BLaER1 treated with 17β-estradiol and CSF1 and Interleukin-3, amounts not matched to agents 10 nM and 100 nM (cell line): Measurements from ENCODE around the gene MYZAP.
"Not testable (repeated sequence)": the region's sequence is repeated elsewhere in the genome, so short reads cannot be mapped to it uniquely, and the experiment has no call there.

Source experiments
- H3K27ac ChIP-seq, 11 experiments: shearing (Covaris generic); formaldehyde crosslinking; 2 replicates each; pipeline ENCODE4 v1.8.1; 2022
- H3K27me3 ChIP-seq, 11 experiments: shearing (Covaris generic); formaldehyde crosslinking; 2 replicates each; pipeline ENCODE4 v1.8.1; 2022
- H3K36me3 ChIP-seq, 11 experiments: shearing (Covaris generic); formaldehyde crosslinking; 2 replicates each; pipeline ENCODE4 v1.8.1; 2022
- H3K4me1 ChIP-seq, 10 experiments: shearing (Covaris generic); formaldehyde crosslinking; 2 replicates each; pipeline ENCODE4 v1.8.1; 2022
- H3K4me2 ChIP-seq, 11 experiments: shearing (Covaris generic); formaldehyde crosslinking; 2 replicates each; pipeline ENCODE4 v1.8.1; 2022
- H3K4me3 ChIP-seq, 10 experiments: shearing (Covaris generic); formaldehyde crosslinking; 2 replicates each; pipeline ENCODE4 v1.8.1; 2022
- H3K9ac ChIP-seq, 11 experiments: shearing (Covaris generic); formaldehyde crosslinking; 2 replicates each; pipeline ENCODE4 v1.8.1; 2022
- H3K9me3 ChIP-seq, 11 experiments: shearing (Covaris generic); formaldehyde crosslinking; replicated peaks in 1 of 11; 2 replicates each; pipeline ENCODE4 v1.8.1; 2022
- H4K20me1 ChIP-seq, 11 experiments: shearing (Covaris generic); formaldehyde crosslinking; 2 replicates each; pipeline ENCODE4 v1.8.1; 2022
- Cebpa-rat ChIP-seq, 11 experiments: shearing (Covaris generic); IDR thresholded peaks; 2 replicates each; pipeline ENCODE4 v1.8.1; 2022

The MYZAP gene

DNA sequence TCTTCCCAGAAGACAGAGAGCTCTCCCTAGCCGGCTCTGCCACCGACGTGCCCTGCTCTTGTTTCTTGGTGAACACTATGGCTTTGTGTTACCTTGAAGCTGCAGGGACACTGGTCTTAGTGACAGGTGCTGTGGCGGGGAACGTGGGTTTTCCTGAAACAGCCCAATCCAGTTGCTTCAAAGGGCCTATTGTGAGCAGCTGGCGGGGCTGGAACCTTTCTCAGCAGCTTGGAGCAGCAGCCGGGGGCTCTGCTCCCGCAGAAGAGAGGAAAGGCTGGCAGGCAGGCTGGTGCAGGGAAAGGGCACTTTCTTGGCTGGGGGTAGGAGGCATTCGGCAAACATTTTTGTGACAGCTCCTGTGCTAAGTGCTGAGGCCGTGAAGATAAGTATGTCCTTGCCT is 12.8 kb downstream of the MYZAP start:
- no peak overlapping the region for H3K9ac ChIP-seq
- H3K4me3 ChIP-seq, result no peak overlapping the region
- H3K9me3 ChIP-seq, result no peaks in the 10 kb centered on the region
- no peak for TF ChIP-seq Cebpa-rat (IDR thresholded peaks at IDR 0.05)
- no peaks in the 10 kb centered on the region for H3K27me3 ChIP-seq
- no peak overlapping the region for H3K27ac ChIP-seq
- no peak overlapping the region for H3K4me2 ChIP-seq
- H3K4me1 ChIP-seq, result peaks cover 0 to 25% (median 9%) of the 10 kb centered on the region in 10 experiments; a peak in 13 of 20 replicates
- no peaks in the 10 kb centered on the region for H4K20me1 ChIP-seq
- H3K36me3 ChIP-seq, result no peaks in the 10 kb centered on the region

DNA sequence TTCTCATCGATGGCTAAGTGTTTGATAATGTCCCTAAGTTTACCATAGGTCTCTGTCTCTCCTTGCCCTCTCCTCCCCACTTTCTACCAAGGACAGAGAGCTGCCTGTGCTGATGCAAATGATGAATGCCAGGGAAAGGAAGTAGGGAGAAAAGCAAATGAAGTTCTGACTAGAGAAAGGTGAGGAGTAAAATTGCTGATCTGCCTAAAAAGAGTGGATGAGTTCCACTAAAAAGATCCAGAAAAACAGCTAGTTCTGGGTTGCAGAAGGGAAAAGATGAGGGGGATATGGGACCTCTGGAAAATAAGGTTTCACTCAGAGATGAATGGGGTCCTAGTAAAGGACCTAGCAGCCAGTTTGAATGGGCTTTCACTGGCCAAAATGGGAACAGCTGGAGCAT is 13.8 kb downstream of the MYZAP start:
- Histone ChIP-seq H3K27me3 (no peaks in the 10 kb centered on the region), H3K4me3 (no peak overlapping the region), H3K4me2 (no peak overlapping the region), H3K27ac (no peak overlapping the region), H3K4me1 (peaks cover 0 to 33% (median 9%) of the 10 kb centered on the region in 10 experiments; a peak in 12 of 20 replicates), H3K9me3 (no peaks in the 10 kb centered on the region), H3K36me3 (no peaks in the 10 kb centered on the region), H4K20me1 (no peaks in the 10 kb centered on the region), H3K9ac (no peak overlapping the region)
- TF ChIP-seq Cebpa-rat (IDR thresholded peaks at IDR 0.05), result no peak

DNA sequence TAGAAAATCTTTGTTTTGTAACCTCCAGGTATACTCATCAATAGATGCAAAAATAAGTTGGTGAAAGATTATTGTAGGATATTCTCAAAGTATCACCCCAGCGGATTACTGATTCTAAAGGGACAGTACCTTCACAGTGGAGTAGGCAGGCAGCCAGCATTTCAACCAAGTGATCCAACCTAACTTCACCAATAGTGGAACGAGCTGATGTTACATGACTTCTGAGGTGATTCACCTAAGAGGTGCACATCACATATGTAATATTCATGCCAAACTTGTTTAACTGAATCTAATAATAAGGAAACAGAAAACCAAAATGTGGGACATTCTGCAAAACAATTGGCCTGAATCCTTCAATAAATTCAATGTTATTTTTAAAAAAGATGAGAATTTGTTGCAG is 14.3 kb downstream of the MYZAP start:
- no peaks in the 10 kb centered on the region for H4K20me1 ChIP-seq
- TF ChIP-seq Cebpa-rat (IDR thresholded peaks at IDR 0.05), result no peak
- H3K4me1 ChIP-seq, result peaks cover 0 to 35% (median 9%) of the 10 kb centered on the region in 10 experiments; a peak in 12 of 20 replicates

DNA sequence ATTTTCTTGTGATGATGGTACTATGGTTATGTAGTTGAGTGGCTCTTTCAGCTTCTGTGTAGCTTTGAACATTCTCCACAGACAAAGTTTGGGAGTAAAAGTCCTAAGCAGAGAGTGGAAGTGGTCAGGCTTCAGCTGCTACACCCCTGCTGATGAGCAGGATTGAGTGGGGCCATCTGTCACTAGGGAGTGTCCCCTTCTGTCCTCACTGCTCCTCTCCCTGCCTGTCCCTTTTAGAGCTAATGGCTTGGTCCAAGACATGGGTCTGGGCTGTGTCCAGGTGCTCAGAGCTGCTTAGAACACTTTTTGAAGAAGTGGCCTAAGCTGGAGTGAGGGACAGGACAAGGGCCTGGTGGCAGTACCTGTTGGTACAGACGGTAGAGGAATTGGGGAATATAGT is 15.1 kb downstream of the MYZAP start:
- H3K4me2 ChIP-seq, result peak overlapping the region in 5 of 11 experiments; percentile 47 to 85 (median 65); a peak in 9 of 22 replicates
- no peak overlapping the region for H3K9ac ChIP-seq
- H3K27me3 ChIP-seq, result no peaks in the 10 kb centered on the region
- H3K9me3 ChIP-seq, result no peaks in the 10 kb centered on the region
- H3K27ac ChIP-seq, result no peak overlapping the region; a peak in 1 of 22 replicates
- H3K4me3 ChIP-seq, result no peak overlapping the region
- no peaks in the 10 kb centered on the region for H4K20me1 ChIP-seq
- no peak for TF ChIP-seq Cebpa-rat (IDR thresholded peaks at IDR 0.05)
- H3K4me1 ChIP-seq, result peaks cover 0 to 35% (median 9%) of the 10 kb centered on the region in 10 experiments; a peak in 12 of 20 replicates
- no peaks in the 10 kb centered on the region for H3K36me3 ChIP-seq

More for the DNA sequence above, 14.3 kb downstream of the MYZAP start:
- Histone ChIP-seq H3K27me3 (no peaks in the 10 kb centered on the region), H3K4me2 (no peak overlapping the region), H3K36me3 (no peaks in the 10 kb centered on the region), H3K4me3 (no peak overlapping the region), H3K9me3 (no peaks in the 10 kb centered on the region), H3K27ac (no peak overlapping the region), H3K9ac (no peak overlapping the region)

DNA sequence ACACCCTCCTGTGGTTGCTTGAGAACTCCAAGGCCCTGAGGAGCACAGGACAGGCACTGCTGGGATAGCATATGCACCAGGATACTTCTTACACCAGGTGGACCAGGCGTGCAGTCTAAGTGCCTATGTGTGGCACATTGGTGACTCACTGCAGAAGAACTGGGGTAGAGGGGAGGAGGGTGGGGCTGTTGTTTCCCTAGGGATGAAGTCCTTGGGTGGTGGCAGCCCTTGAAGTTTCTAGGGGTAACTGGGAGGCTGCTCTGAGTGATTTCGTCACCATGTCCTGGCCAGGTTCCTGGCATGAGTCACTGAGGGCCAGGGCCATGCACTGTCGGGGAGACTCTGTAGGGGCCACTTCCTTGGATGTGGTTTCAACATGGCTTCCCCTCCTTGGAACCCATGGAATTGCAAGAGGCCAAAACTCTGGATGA is 15.9 kb downstream of the MYZAP start:
- Histone ChIP-seq H3K4me3 (no peak overlapping the region), H3K4me2 (peak overlapping the region in 7 of 11 experiments; percentile 12 to 85 (median 58); a peak in 12 of 22 replicates), H4K20me1 (no peaks in the 10 kb centered on the region), H3K4me1 (peaks cover 0 to 35% (median 9%) of the 10 kb centered on the region in 10 experiments; a peak in 12 of 20 replicates), H3K27ac (no peak overlapping the region; a peak in 1 of 22 replicates), H3K36me3 (no peaks in the 10 kb centered on the region), H3K9ac (no peak overlapping the region), H3K27me3 (no peaks in the 10 kb centered on the region), H3K9me3 (no peaks in the 10 kb centered on the region)
- no peak for TF ChIP-seq Cebpa-rat (IDR thresholded peaks at IDR 0.05)

DNA sequence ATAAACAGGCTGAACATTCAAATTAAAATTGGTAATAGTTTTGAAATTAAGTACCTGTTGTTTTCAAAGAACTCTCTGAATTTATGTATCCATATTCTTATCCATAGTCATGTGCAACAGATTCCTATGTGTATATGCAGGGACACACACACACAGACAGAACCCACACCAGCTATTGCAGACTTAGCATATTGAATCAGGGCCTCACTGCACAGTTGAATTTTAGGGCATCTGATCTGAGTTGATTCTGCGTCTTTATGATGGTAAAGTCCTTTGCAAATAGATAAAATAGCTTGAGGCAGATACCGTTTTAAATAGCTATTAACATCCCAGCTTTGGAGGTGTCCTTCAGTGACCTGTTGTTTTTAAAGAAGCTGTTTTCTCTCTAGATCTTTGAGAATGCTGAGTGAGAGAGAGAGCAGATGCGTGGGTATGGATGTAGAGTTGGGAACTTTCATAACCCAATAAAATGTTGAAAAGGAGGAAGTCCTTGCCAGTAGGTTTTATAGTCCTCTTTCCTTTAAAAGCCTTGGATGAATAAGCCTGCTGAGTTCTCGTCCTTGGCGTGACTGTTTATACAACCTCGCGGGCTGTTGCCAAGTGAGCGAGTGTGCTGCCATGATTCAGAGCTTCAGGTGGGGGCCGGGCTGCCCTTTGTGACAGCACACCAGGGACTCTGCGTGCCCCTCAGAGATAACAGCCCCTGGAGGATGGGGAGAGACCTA is 18.3 kb downstream of the MYZAP start:
- Histone ChIP-seq H3K4me2 (peak overlapping the region in 2 of 11 experiments; percentile 12 to 46; a peak in 4 of 22 replicates), H4K20me1 (no peaks in the 10 kb centered on the region), H3K4me1 (peaks cover 0 to 35% (median 9%) of the 10 kb centered on the region in 10 experiments; a peak in 12 of 20 replicates), H3K9ac (no peak overlapping the region), H3K36me3 (no peaks in the 10 kb centered on the region), H3K27ac (no peak overlapping the region), H3K4me3 (no peak overlapping the region), H3K27me3 (no peaks in the 10 kb centered on the region), H3K9me3 (no peaks in the 10 kb centered on the region)
- TF ChIP-seq Cebpa-rat (IDR thresholded peaks at IDR 0.05), result no peak

DNA sequence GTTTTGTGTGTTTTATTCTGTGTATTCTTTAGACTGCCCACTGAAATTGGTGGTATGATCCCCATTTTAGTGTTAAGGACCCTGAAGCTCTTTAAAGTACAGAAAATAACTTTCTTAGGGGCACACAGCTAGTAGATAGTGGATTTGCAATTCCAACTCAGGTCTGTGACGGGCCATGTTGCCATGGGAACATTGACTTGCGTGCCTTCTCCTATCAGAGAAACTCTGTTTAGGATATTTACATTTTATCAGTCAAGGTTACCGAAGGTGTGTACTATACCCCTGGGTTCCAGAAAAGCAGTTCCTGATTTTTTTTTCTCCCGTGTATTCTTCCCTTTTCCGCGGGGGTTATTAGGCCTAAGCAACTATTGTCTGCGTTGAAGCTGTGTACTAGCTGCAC is 19.4 kb downstream of the MYZAP start:
- H3K36me3 ChIP-seq, result no peaks in the 10 kb centered on the region
- H3K4me1 ChIP-seq, result peaks cover 0 to 35% (median 9%) of the 10 kb centered on the region in 10 experiments; a peak in 12 of 20 replicates
- H3K4me3 ChIP-seq, result no peak overlapping the region
- H3K9ac ChIP-seq, result no peak overlapping the region
- H3K27ac ChIP-seq, result no peak overlapping the region
- H4K20me1 ChIP-seq, result no peaks in the 10 kb centered on the region
- TF ChIP-seq Cebpa-rat (IDR thresholded peaks at IDR 0.05), result no peak
- no peaks in the 10 kb centered on the region for H3K27me3 ChIP-seq
- no peaks in the 10 kb centered on the region for H3K9me3 ChIP-seq
- H3K4me2 ChIP-seq, result no peak overlapping the region

DNA sequence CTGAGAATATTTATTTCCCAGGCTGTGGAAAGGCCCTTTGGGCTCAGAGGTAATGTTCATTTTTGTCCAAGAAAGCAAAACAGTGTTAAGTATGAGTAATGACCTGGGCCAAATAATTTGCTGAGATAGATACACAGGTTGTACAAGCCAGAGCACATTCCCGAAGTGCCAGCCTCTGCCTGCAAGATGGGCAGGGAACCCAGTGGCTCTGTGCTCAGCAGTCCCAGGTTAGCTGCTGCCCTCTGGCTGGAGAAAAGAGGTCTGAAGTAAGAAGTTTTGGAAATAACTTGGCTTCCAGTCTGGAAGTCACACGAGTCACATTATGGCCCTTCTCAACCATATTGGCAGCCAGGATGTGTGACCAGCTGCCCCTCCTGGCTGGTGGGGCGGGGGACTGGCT is 20.2 kb downstream of the MYZAP start:
- H3K27me3 ChIP-seq, result no peaks in the 10 kb centered on the region
- no peak overlapping the region for H3K4me3 ChIP-seq
- no peak overlapping the region for H3K4me2 ChIP-seq
- H3K9ac ChIP-seq, result no peak overlapping the region
- no peaks in the 10 kb centered on the region for H3K9me3 ChIP-seq
- H4K20me1 ChIP-seq, result no peaks in the 10 kb centered on the region
- peaks cover 0 to 32% (median 9%) of the 10 kb centered on the region in 10 experiments; a peak in 12 of 20 replicates for H3K4me1 ChIP-seq
- no peak for TF ChIP-seq Cebpa-rat (IDR thresholded peaks at IDR 0.05)
- H3K27ac ChIP-seq, result no peak overlapping the region
- H3K36me3 ChIP-seq, result no peaks in the 10 kb centered on the region

DNA sequence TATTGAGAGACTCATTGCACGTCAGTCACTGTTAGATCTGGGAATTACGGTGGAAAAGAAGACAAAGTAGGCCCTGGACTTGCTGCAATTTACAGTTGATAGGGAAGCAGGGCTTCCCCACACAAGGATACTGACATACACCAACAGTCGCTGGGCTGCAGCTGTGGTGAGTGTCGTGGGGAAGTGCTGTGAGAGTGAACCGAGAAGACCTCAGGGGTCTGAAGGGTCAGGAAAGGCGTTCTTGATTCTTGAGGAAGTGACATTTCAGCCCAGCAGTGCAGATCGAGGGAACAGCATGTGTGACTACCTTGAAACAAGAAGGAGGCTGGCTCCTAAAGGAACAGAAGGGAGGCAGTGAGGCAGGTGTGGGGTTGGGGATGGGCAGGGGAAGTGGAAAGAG is 22.5 kb downstream of the MYZAP start:
- TF ChIP-seq Cebpa-rat (IDR thresholded peaks at IDR 0.05), result no peak
- Histone ChIP-seq H3K4me3 (no peak overlapping the region), H3K36me3 (no peaks in the 10 kb centered on the region), H3K27me3 (no peaks in the 10 kb centered on the region), H3K9me3 (no peaks in the 10 kb centered on the region), H4K20me1 (no peaks in the 10 kb centered on the region), H3K4me2 (no peak overlapping the region), H3K27ac (no peak overlapping the region), H3K4me1 (peaks cover 0 to 10% (median 0%) of the 10 kb centered on the region in 10 experiments; a peak in 4 of 20 replicates), H3K9ac (no peak overlapping the region)

DNA sequence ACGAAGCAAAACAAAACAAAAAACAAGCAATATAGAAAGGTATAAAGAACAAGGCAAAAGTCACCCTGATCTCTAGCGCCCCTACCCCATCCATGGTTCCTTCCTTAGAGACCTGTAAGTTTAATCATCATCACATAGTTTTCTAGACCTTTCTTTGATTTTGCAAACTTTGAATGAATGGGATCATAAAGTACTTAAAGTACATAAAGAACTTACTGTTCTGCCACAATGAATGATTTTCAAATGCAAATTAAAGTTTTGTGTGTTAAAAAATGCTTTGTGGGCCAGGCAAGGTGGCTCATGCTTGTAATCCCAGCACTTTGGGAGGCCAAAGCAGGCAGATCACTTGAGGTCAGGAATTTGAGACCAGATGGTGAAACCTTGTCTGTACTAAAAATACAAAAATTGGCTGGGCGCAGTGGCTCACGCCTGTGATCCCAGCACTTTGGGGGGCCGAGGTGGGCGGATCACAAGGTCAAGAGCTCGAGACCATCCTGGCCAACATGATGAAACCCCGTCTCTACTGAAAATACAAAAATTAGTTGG is 24.3 kb downstream of the MYZAP start:
- H3K9me3 ChIP-seq, H3K9ac ChIP-seq, H3K4me2 ChIP-seq, H3K27me3 ChIP-seq, H3K4me3 ChIP-seq, H4K20me1 ChIP-seq, H3K27ac ChIP-seq, H3K4me1 ChIP-seq, H3K36me3 ChIP-seq: not testable (repeated sequence)
